HepG2 (cell line): ENCODE data around the gene EIF5. TPM values are rescaled to one million over a fixed set of nuclear protein-coding genes. Genes with fewer than 3 reads are reported as not detected.
A peak's percentile ranks its signal among the peaks of the same experiment; 100 is the strongest.

Source experiments
- ARNT2 ChIP-seq: sonication (generic); formaldehyde crosslinking; IDR thresholded peaks from 2 replicates; pipeline ENCODE4 v1.8.0; 2022; ENCODE audit warnings: mild to moderate bottlenecking, low read depth, missing genetic modification reagents, moderate library complexity
- JUN ChIP-seq: sonication (generic); formaldehyde crosslinking; IDR thresholded peaks from 2 replicates; pipeline ENCODE4 v1.4.0; 2020; ENCODE audit warnings: mild to moderate bottlenecking, missing genetic modification reagents
- SOX13 ChIP-seq, 3 experiments: fragments of 450-650 bp in 1 of 3; sonication (generic) in 1 of 3; formaldehyde crosslinking in 1 of 3; IDR thresholded peaks in 2 of 3; conservative IDR thresholded peaks in 1 of 3; 2 replicates each; pipeline versions ENCODE4 v1.5.0 to v1.6.1; 2016 to 2020; ENCODE audit warnings: antibody characterized with exemption in 1 of 3, mild to moderate bottlenecking in 1 of 3, missing compliant biosample characterization in 1 of 3, missing genetic modification reagents in 1 of 3, moderate library complexity in 1 of 3
- ZNF160 ChIP-seq: sonication (generic); formaldehyde crosslinking; IDR thresholded peaks from 2 replicates; pipeline ENCODE4 v1.8.0; 2022; ENCODE audit warnings: mild to moderate bottlenecking, inconsistent platforms, missing genetic modification reagents
- polyA plus RNA-seq, 8 experiments: library from polyadenylated mRNA; depleted of rRNA in 3 of 8; stranded (reverse) in 7 of 8; unstranded in 1 of 8; fragments of >200 nt; fragmentation: Illumina TruSeq in 4 of 8; extraction: Trizol in 4 of 8; gene quantifications; 2 replicates each; pipeline versions ENCODE4 v1.2.1 to v1.2.3, GENCODE V29; 2011 to 2016; ENCODE audit warnings: low read depth in 4 of 8, missing spikeins in 1 of 8, mixed read lengths in 1 of 8; ENCODE audit not compliant: insufficient read depth in 1 of 8
- small RNA-seq, 3 experiments: library from RNA; depleted of rRNA; stranded (forward); fragments of <200 nt; gene quantifications; one replicate each; pipeline ENCODE3, GENCODE V24; 2012; ENCODE audit warnings: low read depth in 2 of 3, low replicate concordance in 1 of 3; ENCODE audit not compliant: insufficient read length in 3 of 3, insufficient read depth in 2 of 3
- total RNA-seq, 5 experiments: library from RNA; depleted of rRNA; stranded (reverse); fragments of >200 nt; fragmentation: Illumina TruSeq; extraction: Trizol; gene quantifications; 2 replicates each; pipeline ENCODE4 v1.2.3, GENCODE V29; 2016; ENCODE audit warnings: low read depth in 1 of 5
- TF ChIP-seq, protein P1 (sequence below): sonication (generic); formaldehyde crosslinking; IDR thresholded peaks from 2 replicates; pipeline ENCODE4 v1.4.0; 2020; ENCODE audit warnings: mild to moderate bottlenecking, missing genetic modification reagents
- TF ChIP-seq, protein P2 (sequence below): sonication (generic); formaldehyde crosslinking; IDR thresholded peaks from 2 replicates; pipeline ENCODE4 v1.5.0; 2020; ENCODE audit warnings: mild to moderate bottlenecking, missing genetic modification reagents, moderate library complexity

Gene EIF5
- total and polyA plus RNA-seq, 2 of the 13 experiments (the other 11 are each of a cell fraction or from before 2014, with no cell fraction given) = 189 to 281 TPM

DNA sequence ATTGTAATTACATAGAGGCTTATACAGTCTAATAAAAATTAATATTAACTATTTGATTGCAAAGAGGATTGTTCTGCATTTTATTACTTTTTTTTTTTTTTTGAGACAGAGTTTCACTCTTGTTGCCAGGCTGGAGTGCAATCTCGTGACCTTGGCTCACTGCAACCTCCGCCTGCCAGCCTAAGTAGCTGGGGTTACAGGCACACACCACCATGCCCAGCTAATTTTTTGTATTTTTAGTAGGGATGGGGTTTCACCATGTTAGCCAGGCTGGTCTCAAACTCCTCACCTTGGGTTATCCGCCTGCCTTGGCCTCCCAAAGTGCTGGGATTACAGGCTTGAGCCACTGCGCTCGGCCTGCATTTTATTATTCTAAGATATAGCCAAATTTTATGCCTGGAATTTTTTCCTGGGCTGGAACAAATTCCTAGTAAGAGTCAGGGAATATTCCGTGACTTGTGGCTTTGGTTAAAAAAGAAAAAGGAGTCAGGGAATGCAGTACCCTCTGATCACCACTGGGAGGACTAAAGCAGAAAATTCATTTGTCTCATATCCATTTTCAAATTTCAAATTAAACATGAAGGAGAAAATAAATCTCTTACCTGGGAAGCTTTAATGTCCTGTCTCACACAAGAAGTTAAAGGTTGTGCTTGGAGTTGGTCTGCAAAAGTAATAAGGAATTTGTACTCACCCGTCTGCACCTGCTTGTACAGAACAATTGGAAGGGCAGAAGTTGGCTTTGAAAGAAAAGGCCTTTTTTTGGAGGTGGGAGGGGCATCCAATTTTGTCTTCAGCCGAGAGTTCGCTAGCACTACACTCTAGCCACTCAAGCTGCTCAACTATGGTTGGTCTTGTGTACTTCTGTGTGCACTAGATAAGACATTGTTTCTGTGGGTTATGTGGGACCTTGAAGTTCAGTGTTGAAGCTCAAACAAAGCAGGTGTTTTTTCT lies 59.9 kb downstream of the EIF5 start (continued):
- TF ChIP-seq SOX13 (IDR thresholded peaks at IDR 0.05) = no peak
- TF ChIP-seq SOX13 (CRISPR knock-in tag; conservative IDR thresholded peaks at IDR 0.05 in 1 of 2, IDR thresholded peaks at IDR 0.05 in 1 of 2) = peak in 1 of 2 experiments; percentile 67; a peak in 1 of 4 replicates
- TF ChIP-seq ARNT2 (CRISPR knock-in tag) = no peak
- no peak for TF ChIP-seq ZNF160 (CRISPR knock-in tag)
- TF ChIP-seq, protein P1, sequence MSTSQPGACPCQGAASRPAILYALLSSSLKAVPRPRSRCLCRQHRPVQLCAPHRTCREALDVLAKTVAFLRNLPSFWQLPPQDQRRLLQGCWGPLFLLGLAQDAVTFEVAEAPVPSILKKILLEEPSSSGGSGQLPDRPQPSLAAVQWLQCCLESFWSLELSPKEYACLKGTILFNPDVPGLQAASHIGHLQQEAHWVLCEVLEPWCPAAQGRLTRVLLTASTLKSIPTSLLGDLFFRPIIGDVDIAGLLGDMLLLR (CRISPR knock-in tag) = no peak
- TF ChIP-seq JUN (CRISPR knock-in tag) = no peak
- TF ChIP-seq, protein P2, sequence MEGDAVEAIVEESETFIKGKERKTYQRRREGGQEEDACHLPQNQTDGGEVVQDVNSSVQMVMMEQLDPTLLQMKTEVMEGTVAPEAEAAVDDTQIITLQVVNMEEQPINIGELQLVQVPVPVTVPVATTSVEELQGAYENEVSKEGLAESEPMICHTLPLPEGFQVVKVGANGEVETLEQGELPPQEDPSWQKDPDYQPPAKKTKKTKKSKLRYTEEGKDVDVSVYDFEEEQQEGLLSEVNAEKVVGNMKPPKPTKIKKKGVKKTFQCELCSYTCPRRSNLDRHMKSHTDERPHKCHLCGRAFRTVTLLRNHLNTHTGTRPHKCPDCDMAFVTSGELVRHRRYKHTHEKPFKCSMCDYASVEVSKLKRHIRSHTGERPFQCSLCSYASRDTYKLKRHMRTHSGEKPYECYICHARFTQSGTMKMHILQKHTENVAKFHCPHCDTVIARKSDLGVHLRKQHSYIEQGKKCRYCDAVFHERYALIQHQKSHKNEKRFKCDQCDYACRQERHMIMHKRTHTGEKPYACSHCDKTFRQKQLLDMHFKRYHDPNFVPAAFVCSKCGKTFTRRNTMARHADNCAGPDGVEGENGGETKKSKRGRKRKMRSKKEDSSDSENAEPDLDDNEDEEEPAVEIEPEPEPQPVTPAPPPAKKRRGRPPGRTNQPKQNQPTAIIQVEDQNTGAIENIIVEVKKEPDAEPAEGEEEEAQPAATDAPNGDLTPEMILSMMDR (CRISPR knock-in tag) = 0 out of 2 replicates have a peak, but pooled peaks have one; percentile 27
- TF ChIP-seq, all 625 proteins: peak for 12

Small RNA genes within 50 kb of the gene (small RNA-seq; reads per million reads assigned to genes)
- gene SNORA28 = 68.0 to 191 (median 159) reads per million in 3 experiments

Other genes with a start within 250 kb of the EIF5 start
- gene EXOC3L4, start 239.5 kb upstream of the EIF5 start, total RNA-seq (2016; rRNA removed; fragmentation: Illumina TruSeq; extraction: Trizol) = 11.3 and 27.0 TPM in 2 replicates
- gene EXOC3L4, start 239.5 kb upstream of the EIF5 start, polyA plus RNA-seq (2011; rRNA removed) = 11.8 and 21.2 TPM in 2 replicates
- 0.45 and 0.46 TPM in 2 replicates for gene TNFAIP2, start 210.8 kb upstream of the EIF5 start, total RNA-seq (2016; rRNA removed; fragmentation: Illumina TruSeq; extraction: Trizol)
- 0.91 and 1.5 TPM in 2 replicates for gene TNFAIP2, start 210.8 kb upstream of the EIF5 start, polyA plus RNA-seq (2011; rRNA removed)
- 41.4 and 56.6 TPM in 2 replicates for gene MARK3, start 51.2 kb downstream of the EIF5 start, total RNA-seq (2016; rRNA removed; fragmentation: Illumina TruSeq; extraction: Trizol)
- 45.0 and 47.7 TPM in 2 replicates for gene MARK3, start 51.2 kb downstream of the EIF5 start, polyA plus RNA-seq (2011; rRNA removed)
- gene CKB, start 188.6 kb downstream of the EIF5 start, total RNA-seq (2016; rRNA removed; fragmentation: Illumina TruSeq; extraction: Trizol) = 82.3 and 92.4 TPM in 2 replicates
- 179 and 217 TPM in 2 replicates for gene CKB, start 188.6 kb downstream of the EIF5 start, polyA plus RNA-seq (2011; rRNA removed)
- gene TRMT61A, start 195.0 kb downstream of the EIF5 start, total RNA-seq (2016; rRNA removed; fragmentation: Illumina TruSeq; extraction: Trizol) = 12.2 and 13.6 TPM in 2 replicates
- gene TRMT61A, start 195.0 kb downstream of the EIF5 start, polyA plus RNA-seq (2011; rRNA removed) = 6.5 and 9.8 TPM in 2 replicates
- gene BAG5, start 228.4 kb downstream of the EIF5 start, total RNA-seq (2016; rRNA removed; fragmentation: Illumina TruSeq; extraction: Trizol) = 21.0 and 34.8 TPM in 2 replicates
- gene BAG5, start 228.4 kb downstream of the EIF5 start, polyA plus RNA-seq (2011; rRNA removed) = 3.0 and 3.5 TPM in 2 replicates
- 25.1 and 25.2 TPM in 2 replicates for gene COA8, start 228.7 kb downstream of the EIF5 start, total RNA-seq (2016; rRNA removed; fragmentation: Illumina TruSeq; extraction: Trizol)
- gene COA8, start 228.7 kb downstream of the EIF5 start, polyA plus RNA-seq (2011; rRNA removed) = 10.9 and 14.0 TPM in 2 replicates